GM12873 (cell line): Measurements from ENCODE around the gene NPBWR2.

ENCODE experiments used
- CTCF ChIP-seq: IDR thresholded peaks from 2 replicates; pipeline ENCODE4 v1.5.1; 2012; ENCODE audit warnings: low read depth, mild to moderate bottlenecking, moderate library complexity, low read length, control low read depth; ENCODE audit not compliant: insufficient read depth; ENCODE audit errors: missing control alignments

The NPBWR2 gene

DNA sequence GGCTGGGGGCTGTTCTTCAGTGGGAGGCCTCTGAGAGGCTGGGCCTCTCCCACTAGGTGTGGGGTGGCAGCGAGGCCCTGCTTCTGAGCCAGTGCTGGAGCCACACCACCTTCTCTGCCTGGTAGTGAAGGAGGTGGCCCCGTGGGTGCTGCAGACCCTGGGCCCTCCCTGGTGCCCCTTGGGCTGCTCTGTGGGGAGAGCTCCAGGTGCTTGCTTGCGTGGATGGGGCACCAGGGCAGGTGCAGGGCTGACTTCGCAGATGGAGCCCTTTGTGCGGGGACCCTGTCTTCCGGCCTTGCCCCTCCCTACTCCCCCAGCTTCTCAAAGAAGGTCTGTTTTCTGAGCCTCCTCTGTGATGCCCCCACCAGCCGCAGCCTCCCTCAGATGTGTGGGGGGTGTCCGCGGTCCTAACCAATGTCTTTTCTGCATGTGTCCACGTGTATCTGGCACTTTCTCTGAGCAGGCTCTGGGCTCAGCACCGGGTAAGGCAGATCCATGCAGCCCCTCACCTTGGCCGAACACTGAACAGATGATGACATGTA lies 39.6 kb upstream of the NPBWR2 start:
- no peak for TF ChIP-seq CTCF

- TF ChIP-seq CTCF: no peak
Measured at GRCh38 chr20:64146301-64146935, 39.1 kb upstream of the NPBWR2 start.

GRCh38 chr20:64145458-64146300 lies 38.3 kb upstream of the NPBWR2 start:
- peak; percentile 53 for TF ChIP-seq CTCF

DNA sequence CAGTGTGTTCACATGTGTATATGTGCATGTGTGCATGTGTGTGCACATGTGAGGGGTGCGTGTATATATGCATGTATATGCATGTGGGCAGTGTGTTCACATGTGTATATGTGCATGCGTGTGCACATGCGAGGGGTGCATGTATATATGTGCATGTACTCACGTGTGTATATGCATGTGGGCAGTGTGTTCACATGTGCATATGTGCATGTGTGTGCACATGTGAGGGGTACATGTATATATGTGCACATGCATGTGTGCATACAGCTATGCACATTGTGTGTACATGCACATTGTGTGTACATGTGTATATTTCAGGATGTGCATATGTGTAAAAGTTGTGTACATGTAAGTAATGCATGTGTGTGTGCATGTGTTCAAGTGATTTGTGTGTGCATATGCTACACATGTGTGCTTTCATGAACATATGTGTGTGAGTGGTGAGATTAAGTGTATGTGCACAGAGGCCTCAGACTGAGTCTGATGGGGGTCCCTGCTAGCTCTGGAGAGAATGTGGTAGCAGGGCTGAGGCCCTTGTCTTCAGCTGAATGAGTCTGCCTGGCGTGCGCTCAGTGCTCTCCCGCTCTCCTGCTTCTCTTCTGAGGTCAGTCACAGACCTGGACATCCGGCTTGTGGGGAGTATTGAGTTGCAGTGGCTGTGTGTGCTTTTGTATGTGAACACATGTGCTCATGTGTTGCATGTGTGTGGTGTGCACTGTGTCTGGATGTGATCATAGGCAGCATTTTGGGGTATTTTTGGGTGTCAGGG lies 37.0 kb upstream of the NPBWR2 start:
- no peak for TF ChIP-seq CTCF

DNA sequence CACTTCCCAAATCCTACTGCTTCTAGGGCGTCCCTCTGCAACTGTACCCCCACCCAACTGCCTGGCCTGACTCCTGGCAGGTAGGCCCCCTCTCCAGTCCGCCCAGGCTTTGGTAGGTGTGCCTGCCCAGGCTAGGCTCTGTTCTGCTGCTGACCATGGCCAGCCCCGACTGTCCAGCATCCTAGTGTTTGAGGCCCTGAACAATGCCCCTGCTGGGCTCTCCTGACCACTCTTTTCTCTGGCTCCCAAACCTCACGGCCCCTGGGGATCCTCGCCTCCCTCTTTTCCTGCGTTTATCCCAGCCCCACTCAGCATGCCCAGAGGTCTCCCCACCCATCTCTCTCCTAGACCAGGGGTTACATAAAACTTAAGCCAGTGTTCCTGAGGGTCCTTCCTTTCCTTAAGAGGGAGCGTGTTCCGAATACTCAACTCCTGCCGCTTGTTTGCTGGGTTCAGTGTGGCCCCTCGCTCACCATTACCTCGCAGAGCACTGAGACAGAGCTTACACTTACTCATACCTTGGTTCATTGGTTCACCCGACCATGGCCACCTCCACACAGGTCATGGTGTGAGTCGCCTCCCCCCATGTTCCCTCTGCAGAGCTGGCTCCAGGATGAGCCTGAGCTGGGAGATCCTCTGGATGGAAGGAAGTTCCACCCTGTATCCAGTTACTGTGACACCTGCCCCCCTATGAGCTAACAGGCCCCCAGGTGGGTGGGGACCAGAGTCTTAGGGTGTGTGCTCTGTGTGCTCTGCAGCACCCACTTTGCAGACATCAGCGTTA lies 35.8 kb upstream of the NPBWR2 start:
- TF ChIP-seq CTCF: no peak

GRCh38 chr20:64142590-64142989 lies 35.2 kb upstream of the NPBWR2 start:
- TF ChIP-seq CTCF: no peak
